ENCODE results near the gene CPA1. TPM values are rescaled to one million over a fixed set of nuclear protein-coding genes. Genes with fewer than 3 reads are reported as not detected.
A peak's percentile ranks its signal among the peaks of the same experiment; 100 is the strongest.

Gene CPA1
- total RNA-seq, 1 experiment from 2014 or later, result not detected

DNA sequence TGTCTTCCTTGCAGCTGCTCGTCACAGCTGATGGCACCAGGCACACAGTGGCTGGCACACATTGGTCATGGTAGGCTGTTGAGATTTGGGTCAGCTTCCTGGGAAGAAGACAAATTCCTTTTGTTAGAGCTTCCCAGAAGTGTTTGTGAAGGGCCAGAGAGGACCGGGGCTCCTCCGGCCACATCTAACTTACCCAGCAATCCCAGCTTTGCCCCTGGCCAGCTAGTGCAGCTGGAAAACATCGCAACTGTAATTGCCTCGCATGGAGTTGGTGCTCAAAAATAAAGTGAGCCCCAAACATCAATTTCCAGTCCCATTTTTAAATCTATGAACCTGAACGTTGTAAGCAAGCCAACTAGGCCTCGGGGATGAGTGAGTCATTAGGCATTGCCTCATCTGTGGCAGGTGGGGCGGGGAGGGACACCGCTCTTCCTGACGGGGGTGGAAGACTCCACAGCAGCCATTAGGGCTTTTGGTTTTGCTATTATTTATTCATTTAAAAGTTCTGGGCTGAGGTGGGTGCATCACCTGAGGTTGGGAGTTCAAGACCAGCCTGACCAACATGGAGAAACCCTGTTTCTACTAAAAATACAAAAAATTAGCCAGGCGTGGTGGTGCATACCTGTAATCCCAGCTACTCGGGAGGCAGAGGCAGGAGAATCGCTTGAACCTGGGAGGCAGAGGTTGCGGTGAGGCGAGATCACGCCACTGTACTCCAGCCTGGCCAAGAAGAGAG lies 23.2 kb upstream of the CPA1 start:
- Histone ChIP-seq H3K18ac (ENCODE audit: insufficient read length, low read depth, low read length) (peak overlapping the region; percentile 74), H3K56ac (ENCODE audit: insufficient read length, low read depth, low read length) (no peak overlapping the region), H3K23me2 (ENCODE audit: insufficient read length, low read depth, low read length, poor library complexity, severe bottlenecking) (no peaks in the 10 kb centered on the region), H3K14ac (ENCODE audit: insufficient read depth, low read length) (no peak overlapping the region), H3K23ac (ENCODE audit: insufficient read length, low read depth, low read length) (no peak overlapping the region), H4K91ac (ENCODE audit: insufficient read length, low read depth, low read length) (no peak overlapping the region), H3K4me1 (ENCODE audit: insufficient read depth, low read length) (peaks cover 10% of the 10 kb centered on the region; the same call in 1 of the 2 replicates), H4K20me1 (ENCODE audit: control insufficient read depth, insufficient read depth, insufficient read length) (no peaks in the 10 kb centered on the region), H3K9ac (ENCODE audit: extremely low read depth, insufficient read length, low read length) (no peak overlapping the region), H3K79me2 (ENCODE audit: insufficient read depth, low read length) (no peaks in the 10 kb centered on the region), H2BK15ac (ENCODE audit: low read depth, low read length) (no peak overlapping the region), H2BK5ac (ENCODE audit: insufficient read length, low read length) (no peak overlapping the region), H2BK12ac (ENCODE audit: insufficient read length, low read depth, low read length) (no peak overlapping the region), H3T11ph (ENCODE audit: low read length) (no peak overlapping the region), H3K4me2 (ENCODE audit: insufficient read depth, insufficient read length, low read length) (no peak overlapping the region), H2BK20ac (ENCODE audit: low read depth, low read length, poor library complexity, severe bottlenecking) (no peak overlapping the region), H2AK5ac (ENCODE audit: insufficient read length, low read length) (no peak overlapping the region), H4K8ac (replicated peaks; ENCODE audit: insufficient read length, low read depth, low read length) (no peak overlapping the region), H2AFZ (ENCODE audit: low read length) (peak overlapping the region; percentile 76), H3K9me3 (ENCODE audit: control insufficient read depth, low read depth, low read length) (no peaks in the 10 kb centered on the region), H4K5ac (ENCODE audit: insufficient read length, low read depth, low read length) (no peak overlapping the region), H3K79me1 (ENCODE audit: insufficient read depth, low read depth, low read length, poor library complexity, severe bottlenecking) (no peaks in the 10 kb centered on the region), H3K27me3 (ENCODE audit: insufficient read depth, low read length) (no peaks in the 10 kb centered on the region), H3K27ac (ENCODE audit: insufficient read length, low read depth, low read length) (no peak overlapping the region), H3K4ac (ENCODE audit: low read depth, low read length) (no peak overlapping the region), H2BK120ac (ENCODE audit: low read depth, low read length, poor library complexity, severe bottlenecking) (no peak overlapping the region)
- no peak overlapping the region for H3K4me3 Mint-ChIP-seq
- peaks cover 0 to 8% (median 2%) of the 10 kb centered on the region in 3 experiments; a peak in 3 of 7 replicates for H3K36me3 Mint-ChIP-seq (ENCODE audit: insufficient read depth in 1 of 3, low read depth in 3 of 3)
- WGBS (ENCODE audit: extremely low coverage, insufficient read length, low lambda C conversion rate), result no CpG with 5 or more reads among the region's 16 CpGs
- DNase-seq, result no peak
- TF ChIP-seq, protein P1, sequence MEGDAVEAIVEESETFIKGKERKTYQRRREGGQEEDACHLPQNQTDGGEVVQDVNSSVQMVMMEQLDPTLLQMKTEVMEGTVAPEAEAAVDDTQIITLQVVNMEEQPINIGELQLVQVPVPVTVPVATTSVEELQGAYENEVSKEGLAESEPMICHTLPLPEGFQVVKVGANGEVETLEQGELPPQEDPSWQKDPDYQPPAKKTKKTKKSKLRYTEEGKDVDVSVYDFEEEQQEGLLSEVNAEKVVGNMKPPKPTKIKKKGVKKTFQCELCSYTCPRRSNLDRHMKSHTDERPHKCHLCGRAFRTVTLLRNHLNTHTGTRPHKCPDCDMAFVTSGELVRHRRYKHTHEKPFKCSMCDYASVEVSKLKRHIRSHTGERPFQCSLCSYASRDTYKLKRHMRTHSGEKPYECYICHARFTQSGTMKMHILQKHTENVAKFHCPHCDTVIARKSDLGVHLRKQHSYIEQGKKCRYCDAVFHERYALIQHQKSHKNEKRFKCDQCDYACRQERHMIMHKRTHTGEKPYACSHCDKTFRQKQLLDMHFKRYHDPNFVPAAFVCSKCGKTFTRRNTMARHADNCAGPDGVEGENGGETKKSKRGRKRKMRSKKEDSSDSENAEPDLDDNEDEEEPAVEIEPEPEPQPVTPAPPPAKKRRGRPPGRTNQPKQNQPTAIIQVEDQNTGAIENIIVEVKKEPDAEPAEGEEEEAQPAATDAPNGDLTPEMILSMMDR (conservative IDR thresholded peaks at IDR 0.05), result no peak
- H3K4me1 Mint-ChIP-seq, result peaks cover 21 to 25% of the 10 kb centered on the region in 2 experiments
- H3K27ac Mint-ChIP-seq, result peak overlapping the region in 2 of 3 experiments; percentile 55 to 65; a peak in 2 of 7 replicates
- H3K9me3 Mint-ChIP-seq, result peaks cover 6 to 7% of the 10 kb centered on the region in 2 experiments; a peak in 4 of 5 replicates
- peaks cover 2% of the 10 kb centered on the region; the same call in 1 of the 2 replicates for H3K27me3 Mint-ChIP-seq (ENCODE audit: low read depth)
